Keratinocyte (primary cell): ENCODE data around the gene ATF5.

Source experiments
- CTCF ChIP-seq, 3 experiments: IDR thresholded peaks in 1 of 3; conservative IDR thresholded peaks in 1 of 3; optimal IDR thresholded peaks in 1 of 3; 2 replicates in 2 of 3; 3 replicates in 1 of 3; pipeline versions ENCODE3 to v1.5.1; 2011; ENCODE audit warnings: low read length in 3 of 3, mild to moderate bottlenecking in 3 of 3, moderate library complexity in 2 of 3, control low read depth in 1 of 3, inconsistent platforms in 1 of 3; ENCODE audit not compliant: insufficient read depth in 2 of 3; ENCODE audit errors: extremely low read depth in 1 of 3
- EZH2 ChIP-seq: IDR thresholded peaks from one replicate; pipeline ENCODE4 v1.6.1; 2012; ENCODE audit warnings: inconsistent platforms, mild to moderate bottlenecking, low read length, moderate library complexity

DNA sequence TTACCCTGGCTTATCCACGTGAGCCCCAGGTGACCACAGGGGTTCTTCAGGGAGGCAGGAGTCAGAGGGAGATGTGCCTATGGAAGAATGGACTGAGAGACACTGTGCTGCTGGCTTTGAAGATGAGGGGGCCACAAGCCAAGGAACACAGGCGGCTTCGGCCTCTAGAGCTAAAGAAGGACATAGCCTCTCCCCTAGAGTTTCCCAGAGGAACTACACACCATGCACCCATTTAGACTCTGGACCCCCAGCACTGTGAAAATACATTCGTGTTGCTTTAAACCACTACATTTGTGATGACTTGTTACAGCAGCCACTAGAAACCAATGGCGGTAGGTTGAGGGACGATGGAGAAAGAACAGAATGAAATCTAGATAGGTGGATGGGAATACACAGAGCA lies 13.7 kb upstream of the ATF5 start:
- peak in 2 of 3 experiments; percentile 20 to 23 for TF ChIP-seq CTCF (optimal IDR thresholded peaks at IDR 0.05 in 1 of 3, IDR thresholded peaks at IDR 0.05 in 1 of 3, conservative IDR thresholded peaks at IDR 0.05 in 1 of 3; ENCODE audit: extremely low read depth in 1 of 3, insufficient read depth in 2 of 3, low read length in 3 of 3)
- no peak for TF ChIP-seq EZH2
